Measurements from ENCODE around the gene MAST1.
"Not testable (repeated sequence)": the region's sequence is repeated elsewhere in the genome, so short reads cannot be mapped to it uniquely, and the experiment has no call there.

Gene MAST1

GRCh38 chr19:12912571-12912970 lies 74.3 kb downstream of the MAST1 start:
- no peak for DNase-seq

GRCh38 chr19:12913011-12913561 lies 74.8 kb downstream of the MAST1 start:
- DNase-seq: no peak

GRCh38 chr19:12913851-12914690 lies 75.8 kb downstream of the MAST1 start:
- DNase-seq: peak; percentile 44

- DNase-seq: not testable (repeated sequence)
Measured at GRCh38 chr19:12915860-12916259, 77.5 kb downstream of the MAST1 start.

GRCh38 chr19:12918253-12918652 lies 79.9 kb downstream of the MAST1 start:
- no peak for DNase-seq

GRCh38 chr19:12921047-12921446 lies 82.7 kb downstream of the MAST1 start:
- no peak for DNase-seq

GRCh38 chr19:12922959-12923358 lies 84.6 kb downstream of the MAST1 start:
- DNase-seq: no peak
